HG03045 (cell line): ENCODE results near the gene STYXL1.

Experiments
- ATAC-seq: cut with Tn5 transposase; IDR thresholded peaks from one replicate; pipeline ENCODE4 v1.9.1; 2021; ENCODE audit warnings: mild to moderate bottlenecking, moderate library complexity; ENCODE audit not compliant: unreplicated experiment

STYXL1 gene

DNA sequence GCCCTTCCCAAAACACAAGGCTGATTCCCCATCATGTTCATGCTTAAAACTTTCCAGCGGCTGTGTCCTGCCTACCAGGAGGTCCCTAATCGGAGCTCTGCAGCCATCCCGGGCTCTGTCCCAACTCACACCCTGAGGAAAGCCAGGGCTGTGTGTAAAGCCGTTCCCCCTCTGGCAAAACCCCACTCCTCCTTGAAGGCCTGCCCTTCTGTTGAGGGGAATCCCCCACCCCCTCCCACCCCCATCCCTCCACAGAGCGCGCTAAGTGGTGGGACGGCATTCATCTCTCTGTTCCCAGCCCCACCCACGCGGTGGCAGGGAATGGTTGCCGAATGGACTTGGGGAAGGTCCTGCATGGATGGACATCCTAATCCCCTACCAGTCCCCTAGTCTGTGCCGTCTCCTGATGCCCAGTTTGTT is 52.7 kb downstream of the STYXL1 start:
- ATAC-seq: no peak

DNA sequence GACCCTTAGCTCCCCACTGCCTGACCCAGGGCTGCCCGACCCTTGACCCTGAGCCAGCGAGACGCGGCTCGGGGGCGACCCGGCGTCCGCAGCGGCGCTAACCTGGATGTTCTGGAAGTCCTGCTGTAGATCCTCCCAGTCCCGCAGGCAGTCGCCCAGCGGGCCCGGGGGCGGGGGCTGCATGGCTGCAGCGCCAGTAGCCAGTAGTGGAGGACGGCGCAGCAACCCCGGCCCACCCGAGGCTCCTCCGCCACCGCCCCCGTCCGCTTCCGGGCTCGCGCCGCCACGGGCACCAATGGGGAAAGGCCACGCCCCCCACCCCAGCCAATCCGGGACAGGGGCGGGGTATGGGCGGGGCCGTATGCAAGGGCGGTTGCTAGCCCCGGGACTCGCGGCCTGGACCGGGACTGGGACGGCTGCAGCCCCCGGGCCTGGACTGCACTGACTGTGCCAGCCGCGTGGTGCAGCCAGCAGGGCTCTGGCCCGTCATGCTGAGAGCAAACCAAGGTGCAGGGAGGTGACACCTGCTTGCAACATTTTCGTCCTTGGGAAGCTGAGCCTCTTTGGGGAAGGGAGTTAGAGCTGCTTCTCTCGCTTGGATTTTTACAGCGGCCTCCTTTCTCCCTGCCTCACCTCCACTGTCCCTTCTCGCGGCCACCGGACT is 53.3 kb downstream of the STYXL1 start, which contains the start of gene TMEM120A:
Gene TMEM120A (minus strand): TSS at position 208 of the 664 bp plus-strand sequence. CDS start 25 bp downstream, at position 183.
- peak; percentile 94 for ATAC-seq

DNA sequence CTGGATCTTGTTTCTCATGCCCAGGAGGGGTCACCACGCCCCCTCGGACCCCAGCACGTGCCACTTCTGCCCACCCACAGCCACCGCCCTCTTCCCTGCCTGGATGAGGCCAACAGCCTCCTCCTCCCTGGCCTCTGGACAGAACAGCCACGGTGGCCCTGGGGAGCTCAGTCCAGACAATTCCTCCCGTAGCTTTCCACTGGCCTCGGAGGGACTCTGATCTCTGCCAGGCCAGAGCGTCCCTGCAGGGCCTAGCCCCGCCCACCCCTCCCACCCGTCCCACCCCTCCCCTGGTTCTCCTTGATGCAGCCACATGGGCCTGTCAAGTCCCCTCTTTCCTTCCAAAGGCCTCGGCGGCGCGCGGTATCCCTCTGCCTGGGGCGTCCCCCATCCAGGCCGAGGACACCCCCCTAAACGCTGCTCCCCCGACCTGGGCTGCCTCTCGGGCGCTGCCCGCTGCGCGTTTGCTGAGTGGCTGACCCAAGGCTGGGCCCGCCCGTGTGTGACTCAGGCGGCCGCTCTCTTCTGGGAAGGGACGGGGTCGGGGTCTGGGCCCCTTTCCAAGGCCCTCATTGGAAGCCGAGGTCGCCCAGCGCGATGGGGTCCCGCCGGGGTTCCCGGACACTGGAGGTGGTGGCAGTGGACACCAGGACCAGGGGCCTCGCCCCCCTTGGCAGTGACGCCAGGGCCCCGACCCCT is 54.0 kb downstream of the STYXL1 start:
- peak; percentile 12 for ATAC-seq

DNA sequence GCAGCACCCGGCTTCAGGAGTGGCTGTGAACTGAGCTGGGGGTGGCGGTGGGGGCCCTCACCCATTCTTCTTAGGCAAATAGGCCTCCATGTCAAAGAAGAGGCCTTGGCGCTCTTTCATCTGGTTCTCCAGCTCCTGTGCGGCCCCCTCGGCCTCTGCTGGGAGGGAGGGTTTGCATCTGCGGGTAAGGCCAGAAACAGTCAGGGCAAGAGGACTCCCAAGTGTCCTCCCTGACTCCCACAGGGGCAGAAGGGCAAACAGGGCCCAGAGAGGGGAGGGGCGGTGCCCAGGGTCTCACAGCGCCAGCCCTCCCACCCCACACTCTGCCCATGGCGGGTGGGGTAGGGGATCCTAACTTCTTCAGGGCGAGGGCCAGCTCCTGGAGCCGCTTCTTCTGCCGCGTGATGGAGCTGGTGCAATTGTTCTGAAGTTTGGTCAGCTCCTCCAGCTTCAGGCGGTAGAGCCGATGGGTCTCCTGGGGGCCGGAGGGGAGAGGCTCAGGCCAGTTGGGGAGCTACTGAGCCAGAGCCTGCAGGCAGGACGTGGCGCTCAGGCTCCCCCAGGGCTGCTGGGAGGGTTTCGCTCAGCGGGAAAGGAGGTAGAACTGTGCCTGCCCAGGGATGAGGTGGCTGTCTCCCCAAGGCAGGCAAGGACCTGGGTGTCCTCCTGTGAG is 55.6 kb downstream of the STYXL1 start:
- no peak for ATAC-seq

DNA sequence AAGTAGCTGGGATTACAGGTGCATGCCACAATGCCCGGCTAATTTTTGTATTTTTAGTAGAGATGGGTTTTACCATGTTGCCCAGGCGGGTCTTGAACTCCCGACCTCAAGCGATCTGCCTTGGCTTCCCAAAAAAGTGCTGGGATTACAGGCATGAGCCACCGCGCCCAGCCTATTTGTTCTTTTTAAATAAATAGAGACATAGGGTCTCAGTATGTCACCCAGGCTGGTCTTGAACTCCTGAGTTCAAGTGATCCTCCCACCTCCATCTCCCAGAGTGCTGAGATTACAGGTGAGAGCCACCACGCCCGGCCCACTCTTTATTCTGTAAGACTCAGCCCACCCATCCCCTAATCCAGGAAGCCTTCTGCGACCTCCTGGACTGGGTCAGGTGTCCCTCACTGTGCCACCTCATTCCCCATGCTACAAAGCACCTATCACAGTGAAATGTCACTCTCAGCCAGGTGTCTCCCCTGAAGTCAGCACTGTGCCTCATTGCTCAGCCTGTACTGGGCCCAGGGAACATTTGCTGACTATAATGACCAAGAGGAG is 56.2 kb downstream of the STYXL1 start:
- ATAC-seq: no peak

DNA sequence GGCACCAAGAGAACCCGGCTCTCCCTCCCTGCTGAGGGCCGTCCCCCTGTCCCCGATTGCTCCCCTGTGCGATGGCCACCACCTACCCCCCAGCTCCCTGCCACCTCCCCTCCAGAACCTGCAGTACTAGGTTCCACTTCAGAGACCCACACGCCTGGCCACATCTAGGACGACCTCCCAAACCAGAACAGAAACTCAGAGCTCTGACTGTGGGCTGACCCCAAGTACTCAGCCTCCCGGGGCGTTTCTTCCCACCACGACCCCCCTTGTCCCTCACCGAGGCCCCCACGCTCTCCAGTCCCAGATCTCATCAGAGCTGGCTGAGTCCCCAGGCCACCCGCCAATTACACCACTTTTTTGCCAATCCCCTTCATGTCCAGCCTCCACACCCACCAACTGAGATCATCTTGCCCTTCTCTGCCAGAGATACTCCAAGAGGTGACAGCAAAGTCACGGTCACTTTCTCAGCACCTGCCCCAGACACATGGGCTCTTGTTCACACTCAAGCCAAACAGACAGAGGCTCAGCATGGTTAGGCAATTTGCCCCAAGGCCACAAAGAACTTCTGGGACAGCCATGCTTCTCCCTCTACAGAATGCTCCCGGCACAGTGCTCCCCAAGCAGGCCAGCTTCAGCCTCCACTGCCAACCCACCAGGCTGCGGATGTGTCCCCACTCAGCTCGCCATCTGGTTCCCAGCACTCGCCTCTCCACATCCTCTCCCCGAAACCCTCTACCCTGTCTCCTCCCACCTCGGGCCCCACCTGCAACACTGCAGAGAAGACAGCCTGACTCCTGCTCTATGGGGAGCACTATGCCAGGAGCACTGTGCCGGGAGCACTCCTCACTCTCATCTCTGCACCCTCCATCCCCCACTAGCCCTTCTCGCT is 58.1 kb downstream of the STYXL1 start:
- ATAC-seq: no peak

DNA sequence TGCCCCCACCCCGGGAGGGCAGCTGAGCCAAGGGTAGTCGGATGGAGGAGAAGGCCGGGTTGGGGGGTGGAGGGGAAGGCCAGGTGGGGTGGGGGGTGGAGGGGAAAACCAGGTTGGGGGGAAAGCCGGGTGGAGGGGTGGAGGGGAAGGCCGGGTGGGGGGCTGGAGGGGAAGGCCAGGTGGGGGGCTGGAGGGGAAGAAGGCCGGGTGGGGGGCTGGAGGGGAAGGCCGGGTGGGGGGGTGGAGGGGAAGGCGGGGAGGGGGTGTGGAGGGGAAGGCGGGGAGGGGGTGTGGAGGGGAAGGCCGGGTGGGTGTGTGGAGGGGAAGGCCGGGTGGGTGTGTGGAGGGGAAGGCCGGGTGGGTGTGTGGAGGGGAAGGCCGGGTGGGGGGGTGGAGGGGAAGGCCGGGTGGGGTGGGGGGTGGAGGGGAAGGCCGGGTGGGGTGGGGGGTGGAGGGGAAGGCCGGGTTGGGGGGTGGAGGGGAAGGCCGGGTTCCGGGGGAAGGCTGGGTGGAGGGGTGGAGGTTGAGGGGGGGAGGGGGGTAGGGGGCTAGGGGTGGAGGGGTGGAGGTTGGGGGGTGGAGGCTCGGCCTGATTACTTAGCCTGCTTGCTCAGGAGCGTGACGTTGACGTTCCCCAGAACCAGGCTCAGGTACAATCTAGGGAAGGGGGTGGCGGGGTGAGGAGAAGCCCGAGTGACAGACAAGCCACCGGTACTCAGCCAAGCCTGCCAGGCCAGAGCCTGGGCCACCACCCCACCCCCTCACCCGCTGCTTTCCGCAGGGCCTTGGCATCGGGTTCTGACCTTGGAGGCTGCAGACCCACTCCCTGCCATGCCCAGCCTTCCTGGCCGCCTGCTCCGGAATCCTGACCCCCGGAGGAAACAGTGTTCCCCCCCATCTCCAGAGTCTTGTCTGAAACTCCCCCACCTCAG is 59.0 kb downstream of the STYXL1 start:
- no peak for ATAC-seq

DNA sequence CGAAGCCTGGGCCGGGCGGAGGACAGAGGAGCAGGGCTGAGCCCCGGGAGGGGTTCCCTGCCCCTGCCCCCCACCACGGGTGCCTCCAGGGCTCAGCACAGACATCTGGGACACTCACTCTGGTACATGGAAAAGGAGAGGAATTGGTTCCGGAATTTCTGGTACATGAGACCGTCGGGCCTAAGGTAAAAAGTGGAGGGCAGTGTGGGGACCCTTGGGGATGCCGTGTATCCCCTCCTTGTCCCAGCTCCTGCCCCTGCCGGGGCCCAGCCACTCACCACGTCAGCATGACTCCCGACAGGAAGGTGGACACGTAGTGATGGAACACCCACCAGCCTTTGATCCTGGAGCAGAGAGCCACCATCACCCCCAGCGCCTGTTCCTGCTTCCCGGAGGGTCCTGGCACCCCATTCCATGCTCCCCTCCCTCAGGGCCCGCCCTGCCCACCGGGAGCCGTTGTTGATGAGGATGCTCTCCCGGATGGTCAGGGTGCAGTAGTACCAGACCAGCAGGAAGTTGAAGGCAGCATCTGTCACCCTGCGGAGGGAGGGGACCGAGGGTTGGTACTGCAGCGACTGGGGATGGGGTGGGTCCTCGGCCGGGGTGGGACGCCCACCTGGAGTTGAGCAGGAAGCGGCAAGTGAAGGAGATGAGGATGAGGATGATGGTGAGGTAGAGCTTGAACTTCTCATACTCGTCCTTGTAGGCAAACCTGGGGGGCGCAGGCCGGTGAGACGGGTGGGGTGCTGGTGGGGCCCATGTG is 59.8 kb downstream of the STYXL1 start:
- ATAC-seq: no peak

DNA sequence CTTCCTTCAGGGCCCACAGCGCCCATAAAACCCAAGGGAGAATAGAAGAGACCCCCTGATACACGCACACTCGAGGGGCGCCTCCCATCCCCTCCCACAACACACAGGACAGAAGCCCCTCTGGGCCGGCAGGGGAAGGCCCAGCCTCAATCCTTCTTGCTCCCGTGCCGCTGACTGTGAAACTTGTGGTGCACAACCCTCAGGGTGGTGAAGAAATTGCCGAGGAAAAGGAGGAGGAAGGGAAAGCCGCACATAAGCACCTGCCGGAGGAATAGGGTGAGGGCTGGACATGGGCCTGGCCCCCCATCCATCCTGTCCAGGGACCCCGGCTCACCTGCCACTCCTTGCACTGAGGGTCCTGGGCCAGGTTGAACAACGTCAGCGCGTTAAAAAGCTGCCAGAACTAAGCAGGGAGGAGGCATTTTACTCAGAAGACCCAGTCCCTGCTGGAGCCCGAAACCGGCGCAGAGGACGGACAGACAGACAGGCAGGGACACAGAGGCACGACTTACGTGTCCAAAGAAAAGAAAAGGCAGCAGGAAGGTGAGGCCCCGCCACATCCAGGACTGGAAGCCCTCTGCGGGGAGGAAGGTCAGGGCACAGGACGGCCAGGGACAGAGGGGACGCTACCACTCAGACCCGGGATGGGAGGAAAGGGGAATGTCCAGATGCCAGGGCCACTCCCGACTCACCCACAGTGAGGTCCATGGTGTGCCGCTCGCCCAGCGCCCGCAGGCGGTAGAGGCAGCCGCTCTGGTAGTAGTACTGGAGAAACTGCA is 60.6 kb downstream of the STYXL1 start:
- no peak for ATAC-seq

DNA sequence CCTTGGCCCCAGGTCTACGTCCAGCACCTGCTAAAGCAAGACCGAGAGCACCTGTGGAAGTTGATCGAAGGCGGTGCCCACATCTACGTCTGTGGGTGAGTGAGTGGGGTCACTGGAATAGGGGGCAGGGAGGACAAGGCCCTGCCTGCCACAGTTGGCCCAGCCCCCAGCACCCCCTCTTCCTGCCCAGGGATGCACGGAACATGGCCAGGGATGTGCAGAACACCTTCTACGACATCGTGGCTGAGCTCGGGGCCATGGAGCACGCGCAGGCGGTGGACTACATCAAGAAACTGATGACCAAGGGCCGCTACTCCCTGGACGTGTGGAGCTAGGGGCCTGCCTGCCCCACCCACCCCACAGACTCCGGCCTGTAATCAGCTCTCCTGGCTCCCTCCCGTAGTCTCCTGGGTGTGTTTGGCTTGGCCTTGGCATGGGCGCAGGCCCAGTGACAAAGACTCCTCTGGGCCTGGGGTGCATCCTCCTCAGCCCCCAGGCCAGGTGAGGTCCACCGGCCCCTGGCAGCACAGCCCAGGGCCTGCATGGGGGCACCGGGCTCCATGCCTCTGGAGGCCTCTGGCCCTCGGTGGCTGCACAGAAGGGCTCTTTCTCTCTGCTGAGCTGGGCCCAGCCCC is 61.5 kb downstream of the STYXL1 start:
- ATAC-seq: no peak

DNA sequence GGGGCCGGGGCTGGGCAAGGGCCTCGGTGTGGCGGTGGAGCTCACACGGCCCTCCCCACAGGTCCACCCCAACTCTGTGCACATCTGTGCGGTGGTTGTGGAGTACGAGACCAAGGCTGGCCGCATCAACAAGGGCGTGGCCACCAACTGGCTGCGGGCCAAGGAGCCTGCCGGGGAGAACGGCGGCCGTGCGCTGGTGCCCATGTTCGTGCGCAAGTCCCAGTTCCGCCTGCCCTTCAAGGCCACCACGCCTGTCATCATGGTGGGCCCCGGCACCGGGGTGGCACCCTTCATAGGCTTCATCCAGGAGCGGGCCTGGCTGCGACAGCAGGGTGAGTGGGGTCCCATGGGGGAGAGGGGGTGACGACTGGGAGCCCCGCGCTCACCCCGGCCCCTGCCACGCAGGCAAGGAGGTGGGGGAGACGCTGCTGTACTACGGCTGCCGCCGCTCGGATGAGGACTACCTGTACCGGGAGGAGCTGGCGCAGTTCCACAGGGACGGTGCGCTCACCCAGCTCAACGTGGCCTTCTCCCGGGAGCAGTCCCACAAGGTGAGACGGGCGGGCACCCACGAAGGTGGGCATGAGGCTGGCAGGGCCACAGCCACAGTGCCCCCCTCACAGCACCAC is 62.2 kb downstream of the STYXL1 start:
- ATAC-seq: no peak

DNA sequence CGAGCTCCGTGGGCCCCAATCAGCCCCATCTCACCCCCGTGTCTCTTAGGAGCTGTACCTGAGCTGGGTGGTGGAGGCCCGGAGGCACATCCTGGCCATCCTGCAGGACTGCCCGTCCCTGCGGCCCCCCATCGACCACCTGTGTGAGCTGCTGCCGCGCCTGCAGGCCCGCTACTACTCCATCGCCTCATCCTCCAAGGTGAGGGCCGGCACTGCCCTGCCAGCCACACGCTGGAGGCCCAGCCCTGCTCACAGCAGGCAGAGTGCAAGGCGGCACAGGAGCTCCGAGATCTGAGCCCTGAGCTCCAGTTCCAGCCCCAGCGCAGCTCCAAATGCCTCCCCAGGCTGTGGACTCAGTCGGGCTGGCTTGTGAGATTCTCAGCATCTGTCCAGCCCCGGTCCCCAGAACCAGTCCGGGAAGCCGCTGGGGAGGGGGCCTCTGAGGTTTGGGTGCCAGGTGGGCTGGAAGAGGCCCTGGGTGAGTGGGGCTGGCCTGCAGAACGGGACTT is 62.7 kb downstream of the STYXL1 start:
- ATAC-seq: no peak

DNA sequence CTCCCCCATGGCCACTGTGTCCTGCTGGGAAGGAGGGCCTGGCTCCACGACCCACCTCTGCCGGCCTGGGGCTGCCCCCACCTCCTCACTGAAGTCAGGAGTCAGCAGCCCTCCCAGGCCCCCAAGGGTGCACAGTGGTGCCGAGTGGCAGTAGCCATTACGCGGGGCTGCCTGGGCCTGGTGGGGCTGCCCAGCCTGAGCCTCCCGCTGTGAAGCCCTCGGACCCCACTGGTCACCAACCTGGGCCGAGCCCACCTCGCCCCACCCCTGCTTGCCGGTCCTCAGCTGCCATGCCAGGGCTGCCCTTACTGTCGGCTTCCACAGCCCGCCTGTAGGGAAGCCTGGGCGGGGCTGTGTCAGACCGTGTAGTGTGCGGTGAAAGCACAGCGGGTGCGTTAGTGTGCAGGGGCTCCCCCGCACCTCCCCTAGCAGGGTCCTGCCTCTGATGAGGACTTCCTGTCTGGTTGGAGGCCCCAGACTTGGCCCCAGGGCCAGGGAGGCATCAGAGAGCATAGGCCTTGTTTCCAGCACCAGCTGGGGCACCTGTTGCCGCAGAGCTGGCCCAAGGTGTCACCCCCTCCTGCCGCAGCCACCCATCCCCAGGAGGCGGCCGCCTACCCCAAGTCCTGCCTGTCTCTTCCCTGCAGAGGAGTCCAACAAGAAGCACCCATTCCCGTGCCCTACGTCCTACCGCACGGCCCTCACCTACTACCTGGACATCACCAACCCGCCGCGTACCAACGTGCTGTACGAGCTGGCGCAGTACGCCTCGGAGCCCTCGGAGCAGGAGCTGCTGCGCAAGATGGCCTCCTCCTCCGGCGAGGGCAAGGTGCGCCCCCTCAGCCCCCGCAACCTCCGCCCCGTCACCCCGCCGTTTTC is 63.4 kb downstream of the STYXL1 start:
- no peak for ATAC-seq

DNA sequence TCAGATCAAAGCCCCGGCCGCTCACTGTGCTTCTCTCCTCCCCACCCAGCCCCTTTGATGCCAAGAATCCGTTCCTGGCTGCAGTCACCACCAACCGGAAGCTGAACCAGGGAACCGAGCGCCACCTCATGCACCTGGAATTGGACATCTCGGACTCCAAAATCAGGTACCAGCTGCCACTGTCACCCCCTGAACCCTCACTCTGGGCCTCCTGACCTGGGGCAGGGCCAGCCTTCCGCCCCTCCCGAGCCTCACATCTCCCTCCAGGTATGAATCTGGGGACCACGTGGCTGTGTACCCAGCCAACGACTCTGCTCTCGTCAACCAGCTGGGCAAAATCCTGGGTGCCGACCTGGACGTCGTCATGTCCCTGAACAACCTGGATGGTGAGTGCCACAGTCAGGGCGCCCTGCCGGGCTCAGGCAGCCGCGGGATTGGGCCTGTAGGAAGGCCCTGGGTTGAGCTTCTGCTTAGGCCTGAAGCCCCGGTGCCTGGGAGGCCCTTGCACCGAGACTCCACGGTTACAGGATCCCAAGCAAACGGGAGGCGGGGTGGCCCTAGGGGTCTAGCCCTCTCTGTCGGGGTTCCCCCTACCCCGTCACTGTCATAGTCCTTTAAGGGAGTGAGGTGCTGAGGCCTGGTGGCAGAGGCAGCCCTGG is 64.2 kb downstream of the STYXL1 start:
- no peak for ATAC-seq

DNA sequence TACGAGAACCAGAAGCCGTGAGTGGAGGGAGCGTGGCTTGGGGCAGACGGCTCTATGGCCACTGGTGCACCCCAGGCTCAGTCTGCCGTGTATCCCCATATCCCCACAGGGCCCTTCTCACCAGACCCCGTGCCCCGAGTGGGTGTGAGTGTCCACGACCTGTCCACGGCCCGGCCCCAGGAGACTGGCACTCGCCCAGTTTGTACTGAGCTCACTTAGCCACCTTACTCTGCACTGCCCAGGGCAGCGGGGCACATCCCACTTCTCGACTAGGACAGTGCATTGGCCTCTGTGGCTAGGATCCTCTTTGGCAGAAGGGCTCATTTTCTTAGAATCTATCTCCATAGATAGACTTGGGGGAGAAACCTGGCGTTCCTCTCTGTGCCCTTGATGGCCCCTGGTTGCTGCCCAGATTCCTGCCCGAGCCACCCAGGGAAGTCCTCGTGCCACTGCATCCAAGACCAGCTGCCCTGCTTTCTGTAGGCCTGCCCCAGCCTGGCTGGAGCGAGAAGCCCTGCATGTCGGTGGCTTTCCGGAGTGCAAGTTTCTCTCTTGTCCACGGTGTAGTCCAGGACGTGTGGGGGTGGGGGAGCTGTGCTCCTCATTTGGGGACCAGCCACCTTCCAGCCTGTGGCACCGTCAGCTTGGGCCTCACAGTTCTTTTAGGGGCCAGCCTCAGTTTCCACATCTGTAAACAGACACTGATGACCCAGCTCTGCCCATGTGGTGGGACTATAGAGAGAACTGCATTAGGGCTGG is 65.3 kb downstream of the STYXL1 start:
- no peak for ATAC-seq
